Loucy (cell line): Measurements from ENCODE around the gene CYP26B1.

Experiments
- H2AFZ ChIP-seq: fragments of 200-600 bp; sonication (generic); 2 replicates; pipeline ENCODE4 v1.6.0; 2016; ENCODE audit warnings: antibody characterized with exemption, mild to moderate bottlenecking, low read length, moderate library complexity
- H3F3A ChIP-seq: fragments of 200-600 bp; 2 replicates; pipeline ENCODE4 v1.6.0; 2016; ENCODE audit warnings: antibody characterized with exemption, low read depth, mild to moderate bottlenecking
- H3K27me3 ChIP-seq: fragments of 200-600 bp; sonication (generic); 2 replicates; pipeline ENCODE4 v1.6.1; 2014; ENCODE audit warnings: low read length, mild to moderate bottlenecking; ENCODE audit not compliant: insufficient read depth, poor library complexity, severe bottlenecking
- H3K36me3 ChIP-seq: fragments of 200-600 bp; sonication (generic); 2 replicates; pipeline ENCODE4 v1.6.1; 2016; ENCODE audit warnings: low read length; ENCODE audit not compliant: insufficient read depth
- H3K4me1 ChIP-seq: fragments of 200-600 bp; sonication (generic); 2 replicates; pipeline ENCODE4 v1.5.1; 2014; ENCODE audit warnings: low read length, mild to moderate bottlenecking; ENCODE audit not compliant: insufficient read depth, poor library complexity, severe bottlenecking
- H3K4me2 ChIP-seq: fragments of 200-600 bp; sonication (generic); 2 replicates; pipeline ENCODE4 v1.6.0; 2014; ENCODE audit warnings: antibody characterized with exemption, low read length, low read depth, mild to moderate bottlenecking; ENCODE audit not compliant: poor library complexity, severe bottlenecking
- H3K4me3 ChIP-seq: fragments of 200-600 bp; sonication (generic); 2 replicates; pipeline ENCODE4 v1.5.1; 2014; ENCODE audit warnings: low read length, mild to moderate bottlenecking, mixed read lengths; ENCODE audit not compliant: poor library complexity, severe bottlenecking
- H3K79me2 ChIP-seq: fragments of 200-600 bp; sonication (generic); 2 replicates; pipeline ENCODE4 v1.6.1; 2014; ENCODE audit warnings: low read length; ENCODE audit not compliant: insufficient read depth
- H3K9ac ChIP-seq: fragments of 200-600 bp; sonication (generic); 2 replicates; pipeline ENCODE4 v1.6.0; 2014; ENCODE audit warnings: mild to moderate bottlenecking, low read depth, low read length, moderate library complexity; ENCODE audit not compliant: poor library complexity, severe bottlenecking
- H3K9me2 ChIP-seq: fragments of 200-600 bp; sonication (generic); replicated peaks from 2 replicates; pipeline ENCODE4 v1.6.1; 2016; ENCODE audit warnings: low read depth, low read length, mixed read lengths
- H3K9me3 ChIP-seq: fragments of 200-600 bp; sonication (generic); 2 replicates; pipeline ENCODE4 v1.6.1; 2014; ENCODE audit warnings: mild to moderate bottlenecking, antibody characterized with exemption, low read length, low read depth; ENCODE audit not compliant: insufficient read depth
- H4K20me1 ChIP-seq: fragments of 200-600 bp; sonication (generic); 2 replicates; pipeline ENCODE4 v1.6.0; 2014; ENCODE audit warnings: antibody characterized with exemption, low read length, mild to moderate bottlenecking; ENCODE audit not compliant: insufficient read depth, poor library complexity, severe bottlenecking
- EZH2phosphoT487 ChIP-seq: fragments of 200-600 bp; IDR thresholded peaks from 2 replicates; pipeline ENCODE4 v1.6.1; 2018; ENCODE audit warnings: antibody characterized with exemption, mild to moderate bottlenecking, moderate library complexity, borderline replicate concordance
- TF ChIP-seq, protein P1 (sequence below): fragments of 200-600 bp; sonication (generic); conservative IDR thresholded peaks from 2 replicates; pipeline ENCODE4 v1.5.1; 2014; ENCODE audit warnings: mild to moderate bottlenecking, antibody characterized with exemption, low read length

The CYP26B1 gene

DNA sequence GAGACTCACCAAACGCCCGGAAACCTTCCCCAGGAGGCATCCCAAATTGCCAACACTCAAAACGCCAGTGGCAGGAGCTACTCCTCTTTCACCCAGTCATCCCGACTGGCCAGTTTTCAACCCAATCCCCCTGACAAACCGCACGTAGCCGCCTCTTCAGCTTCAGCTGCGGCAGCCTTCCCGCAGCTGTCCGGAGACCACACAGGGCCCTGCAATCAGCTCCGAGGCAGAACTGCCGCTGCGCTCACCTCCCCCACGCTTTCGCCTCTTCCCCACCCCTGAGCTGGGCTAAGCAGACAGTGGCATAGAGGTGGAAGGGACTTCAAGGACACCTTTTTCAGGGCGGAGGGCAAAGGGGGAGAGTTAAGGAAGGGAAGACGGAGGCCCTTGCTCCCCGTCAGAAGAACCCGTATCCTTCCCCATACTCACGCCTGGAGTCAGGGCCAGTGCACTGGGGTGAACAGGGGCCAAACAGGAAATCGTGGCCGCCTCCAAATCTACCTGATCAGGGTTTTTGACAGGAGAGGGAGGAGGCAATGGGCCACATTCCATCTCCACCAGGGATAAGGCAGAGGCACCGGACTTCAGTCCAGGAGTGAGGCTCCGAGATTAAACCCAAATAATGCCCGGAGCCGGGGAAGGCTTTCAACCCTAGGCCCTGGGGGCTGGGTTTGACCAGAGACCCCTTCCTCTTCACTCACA is 16.9 kb downstream of the CYP26B1 start:
- H3K4me3 ChIP-seq, result no peak overlapping the region
- H3K9me2 ChIP-seq, result no peaks in the 10 kb centered on the region
- no peaks in the 10 kb centered on the region for H3K36me3 ChIP-seq
- H3K27me3 ChIP-seq, result no peaks in the 10 kb centered on the region
- H3K4me2 ChIP-seq, result no peak overlapping the region
- H3K9me3 ChIP-seq, result no peaks in the 10 kb centered on the region
- H3K9ac ChIP-seq, result no peak overlapping the region
- no peak overlapping the region for H2AFZ ChIP-seq
- no peaks in the 10 kb centered on the region for H3K79me2 ChIP-seq
- H4K20me1 ChIP-seq, result no peaks in the 10 kb centered on the region
- no peak for TF ChIP-seq EZH2phosphoT487
- TF ChIP-seq, protein P1, sequence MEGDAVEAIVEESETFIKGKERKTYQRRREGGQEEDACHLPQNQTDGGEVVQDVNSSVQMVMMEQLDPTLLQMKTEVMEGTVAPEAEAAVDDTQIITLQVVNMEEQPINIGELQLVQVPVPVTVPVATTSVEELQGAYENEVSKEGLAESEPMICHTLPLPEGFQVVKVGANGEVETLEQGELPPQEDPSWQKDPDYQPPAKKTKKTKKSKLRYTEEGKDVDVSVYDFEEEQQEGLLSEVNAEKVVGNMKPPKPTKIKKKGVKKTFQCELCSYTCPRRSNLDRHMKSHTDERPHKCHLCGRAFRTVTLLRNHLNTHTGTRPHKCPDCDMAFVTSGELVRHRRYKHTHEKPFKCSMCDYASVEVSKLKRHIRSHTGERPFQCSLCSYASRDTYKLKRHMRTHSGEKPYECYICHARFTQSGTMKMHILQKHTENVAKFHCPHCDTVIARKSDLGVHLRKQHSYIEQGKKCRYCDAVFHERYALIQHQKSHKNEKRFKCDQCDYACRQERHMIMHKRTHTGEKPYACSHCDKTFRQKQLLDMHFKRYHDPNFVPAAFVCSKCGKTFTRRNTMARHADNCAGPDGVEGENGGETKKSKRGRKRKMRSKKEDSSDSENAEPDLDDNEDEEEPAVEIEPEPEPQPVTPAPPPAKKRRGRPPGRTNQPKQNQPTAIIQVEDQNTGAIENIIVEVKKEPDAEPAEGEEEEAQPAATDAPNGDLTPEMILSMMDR, result no peak
- H3K4me1 ChIP-seq, result no peaks in the 10 kb centered on the region
- H3F3A ChIP-seq, result no peaks in the 10 kb centered on the region

GRCh38 chr2:72129681-72130340 is 17.9 kb downstream of the CYP26B1 start:
- Histone ChIP-seq H3K36me3 (no peaks in the 10 kb centered on the region), H3K4me3 (no peak overlapping the region), H3F3A (no peaks in the 10 kb centered on the region), H3K27me3 (no peaks in the 10 kb centered on the region), H3K9me2 (no peaks in the 10 kb centered on the region), H2AFZ (no peak overlapping the region), H3K4me2 (no peak overlapping the region), H3K79me2 (no peaks in the 10 kb centered on the region), H3K9me3 (no peaks in the 10 kb centered on the region), H3K4me1 (no peaks in the 10 kb centered on the region), H4K20me1 (no peaks in the 10 kb centered on the region), H3K9ac (no peak overlapping the region)
- TF ChIP-seq, protein P1, result no peak
- no peak for TF ChIP-seq EZH2phosphoT487

DNA sequence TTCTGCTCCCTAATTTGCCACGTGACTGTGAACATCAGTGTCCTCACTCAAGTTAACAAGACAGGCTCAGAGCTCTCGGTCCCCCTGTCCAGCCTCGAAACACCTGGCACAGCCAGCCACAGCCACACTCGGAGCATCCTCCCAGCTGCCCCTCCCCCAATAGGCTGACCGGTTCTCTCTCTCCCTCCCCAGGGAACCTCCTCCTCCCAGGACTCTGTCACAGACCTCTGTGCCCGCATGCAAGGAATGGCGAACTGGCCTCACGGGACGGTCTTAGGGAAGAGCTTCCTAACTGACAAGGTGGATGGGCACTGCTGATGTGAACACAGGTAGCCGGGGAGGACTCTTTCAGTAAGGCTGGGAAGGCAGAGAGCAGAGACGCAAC is 18.8 kb downstream of the CYP26B1 start:
- Histone ChIP-seq H4K20me1 (no peaks in the 10 kb centered on the region), H3K4me1 (no peaks in the 10 kb centered on the region), H3F3A (no peaks in the 10 kb centered on the region), H3K27me3 (no peaks in the 10 kb centered on the region), H3K4me3 (no peak overlapping the region), H3K9me3 (no peaks in the 10 kb centered on the region), H3K4me2 (no peak overlapping the region), H3K36me3 (no peaks in the 10 kb centered on the region), H3K9ac (no peak overlapping the region), H3K9me2 (no peaks in the 10 kb centered on the region), H3K79me2 (no peaks in the 10 kb centered on the region), H2AFZ (no peak overlapping the region)
- TF ChIP-seq, protein P1, result no peak
- TF ChIP-seq EZH2phosphoT487, result no peak
